Effector memory CD8-positive, alpha-beta T cell (primary cell): ENCODE results near the gene CGB3.
"Not testable (repeated sequence)": the region's sequence is repeated elsewhere in the genome, so short reads cannot be mapped to it uniquely, and the experiment has no call there.

Source experiments
- ATAC-seq: fragments of 150-1000 bp; cut with Tn5 transposase; replicated peaks from 2 replicates; pipeline ENCODE4 v1.10.0; 2021; ENCODE audit warnings: mild to moderate bottlenecking, moderate library complexity
- DNase-seq, 3 experiments: peaks; one replicate each; pipeline ENCODE4 v3.0.0; 2021
- H3K27ac Mint-ChIP-seq, 2 donors: one replicate each; pipeline ENCODE4 v1.8.0; 2022; ENCODE audit warnings: mild to moderate bottlenecking in 2 of 2, mixed read lengths in 2 of 2, moderate library complexity in 2 of 2
- H3K27me3 Mint-ChIP-seq, 2 donors: one replicate each; pipeline ENCODE4 v1.8.0; 2022; ENCODE audit warnings: mixed read lengths in 2 of 2
- H3K36me3 Mint-ChIP-seq: one replicate; pipeline ENCODE4 v1.8.0; 2022; ENCODE audit warnings: mild to moderate bottlenecking, moderate library complexity, mixed read lengths; ENCODE audit not compliant: insufficient read depth
- H3K4me1 Mint-ChIP-seq, 2 donors: one replicate each; pipeline ENCODE4 v1.8.0; 2022; ENCODE audit warnings: low read depth in 2 of 2, mixed read lengths in 2 of 2
- H3K4me3 Mint-ChIP-seq, 2 donors: one replicate each; pipeline ENCODE4 v1.8.0; 2022; ENCODE audit warnings: mild to moderate bottlenecking in 2 of 2, mixed read lengths in 2 of 2, moderate library complexity in 2 of 2
- H3K9me3 Mint-ChIP-seq, 2 donors: one replicate each; pipeline ENCODE4 v1.8.0; 2022; ENCODE audit warnings: mixed read lengths in 2 of 2

The CGB3 gene

GRCh38 chr19:49036815-49037214 lies 12.7 kb upstream of the CGB3 start, which contains the start of gene CGB1:
Gene CGB1 (minus strand): TSS chr19:49036895. CDS start chr19:49036711, 184 bp downstream.
- H3K27ac Mint-ChIP-seq, ATAC-seq, DNase-seq, H3K4me3 Mint-ChIP-seq, H3K4me1 Mint-ChIP-seq, H3K36me3 Mint-ChIP-seq, H3K9me3 Mint-ChIP-seq, H3K27me3 Mint-ChIP-seq: not testable (repeated sequence)

DNA sequence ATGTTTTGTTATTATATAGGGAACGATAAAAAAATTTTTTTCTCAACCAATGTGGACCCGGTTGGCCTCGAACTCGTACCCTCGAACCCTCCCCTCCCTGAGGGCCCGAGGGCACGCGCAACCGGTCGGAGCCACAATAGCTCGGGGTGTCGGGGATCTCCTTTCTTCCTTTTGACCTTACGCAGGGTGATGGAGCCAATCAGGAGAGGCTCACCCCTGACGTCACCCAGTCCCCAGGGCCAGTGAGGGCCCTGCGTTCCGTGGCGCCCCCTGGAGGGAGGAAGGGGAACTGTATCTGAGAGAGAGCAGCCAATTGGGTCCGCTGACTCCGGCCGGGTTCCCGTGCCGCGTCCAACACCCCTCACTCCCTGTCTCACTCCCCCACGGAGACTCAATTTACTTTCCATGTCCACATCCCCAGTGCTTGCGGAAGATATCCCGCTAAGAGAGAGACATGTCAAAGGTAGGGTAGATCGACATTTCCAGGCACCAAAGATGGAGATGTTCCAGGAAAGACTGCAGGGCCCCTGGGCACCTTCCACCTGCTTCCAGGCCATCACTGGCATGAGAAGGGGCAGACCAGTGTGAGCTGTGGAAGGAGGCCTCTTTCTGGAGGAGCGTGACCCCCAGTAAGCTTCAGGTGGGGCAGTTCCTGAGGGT lies 7.6 kb upstream of the CGB3 start, which contains the start of gene CGB2:
Gene CGB2 (plus strand): TSS at position 249 of the 660 bp plus-strand sequence. CDS start 206 bp downstream, at position 455.
- peaks cover 0 to 18% of the 10 kb centered on the region in 2 donors for H3K27me3 Mint-ChIP-seq
- ATAC-seq (peak; percentile 70), DNase-seq (peak; percentile 25 to 38 (median 35))
- not testable (repeated sequence) for H3K4me3 Mint-ChIP-seq, H3K27ac Mint-ChIP-seq, H3K9me3 Mint-ChIP-seq, H3K4me1 Mint-ChIP-seq
- peaks cover 11% of the 10 kb centered on the region for H3K36me3 Mint-ChIP-seq

DNA sequence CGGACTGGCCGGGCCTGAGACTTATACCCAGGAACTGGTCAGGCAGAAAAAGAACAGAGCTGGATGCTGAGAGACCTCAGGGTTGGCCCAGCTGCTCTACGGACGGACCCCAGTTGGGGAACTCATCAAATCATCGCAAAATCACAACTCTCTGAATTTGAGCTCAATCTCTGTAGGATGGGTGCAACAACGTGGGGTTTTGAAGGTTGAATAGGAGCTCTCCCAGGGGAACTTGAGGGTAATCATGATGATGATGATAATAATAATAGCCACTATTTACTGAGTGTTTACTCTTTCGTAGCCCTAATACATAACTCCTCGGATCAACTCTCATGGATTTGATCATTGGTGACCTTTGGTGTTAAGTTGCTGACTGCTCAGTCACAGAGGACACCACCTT lies 6.2 kb upstream of the CGB3 start:
- peaks cover 0 to 24% of the 10 kb centered on the region in 2 donors for H3K27me3 Mint-ChIP-seq
- not testable (repeated sequence) for ATAC-seq, H3K4me1 Mint-ChIP-seq, DNase-seq, H3K27ac Mint-ChIP-seq, H3K9me3 Mint-ChIP-seq, H3K4me3 Mint-ChIP-seq
- H3K36me3 Mint-ChIP-seq = peaks cover 11% of the 10 kb centered on the region

GRCh38 chr19:49029749-49030148 lies 5.6 kb upstream of the CGB3 start:
- not testable (repeated sequence) for H3K4me1 Mint-ChIP-seq, ATAC-seq, H3K4me3 Mint-ChIP-seq

DNA sequence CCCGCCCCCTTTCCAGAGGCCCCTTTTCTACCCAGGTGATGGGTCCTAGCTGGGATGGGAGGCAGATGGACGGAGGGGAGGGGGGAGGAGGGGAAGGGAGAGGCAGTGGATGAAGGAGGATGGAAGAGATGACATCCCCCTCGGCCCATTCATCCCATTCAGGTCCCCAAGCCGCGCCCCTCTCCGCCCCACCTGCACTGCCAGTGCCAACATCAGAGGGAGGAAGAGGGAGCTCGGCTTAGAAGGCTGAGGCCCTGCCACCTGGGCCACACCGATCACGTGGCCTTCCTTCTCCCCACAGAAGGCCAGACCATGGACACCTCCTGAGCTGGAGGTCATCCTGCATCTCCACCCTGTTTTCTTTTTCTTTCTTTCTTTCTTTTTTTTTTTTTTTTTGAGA lies 4.6 kb upstream of the CGB3 start:
- Mint-ChIP-seq H3K36me3 (peaks cover 11% of the 10 kb centered on the region), H3K27me3 (peaks cover 0 to 24% of the 10 kb centered on the region in 2 donors)
- H3K4me1 Mint-ChIP-seq, ATAC-seq, H3K27ac Mint-ChIP-seq, H3K9me3 Mint-ChIP-seq, H3K4me3 Mint-ChIP-seq, DNase-seq: not testable (repeated sequence)

More at GRCh38 chr19:49029749-49030148, 5.6 kb upstream of the CGB3 start:
- not testable (repeated sequence) for DNase-seq, H3K9me3 Mint-ChIP-seq
- Mint-ChIP-seq H3K36me3 (peaks cover 11% of the 10 kb centered on the region), H3K27me3 (peaks cover 0 to 24% of the 10 kb centered on the region in 2 donors), H3K27ac (peak overlapping the region in 1 of 2 donors; percentile 59)

- not testable (repeated sequence) for H3K9me3 Mint-ChIP-seq, DNase-seq, H3K27ac Mint-ChIP-seq, ATAC-seq, H3K36me3 Mint-ChIP-seq, H3K4me1 Mint-ChIP-seq, H3K4me3 Mint-ChIP-seq
- peaks cover 0 to 15% of the 10 kb centered on the region in 2 donors for H3K27me3 Mint-ChIP-seq
Observed at GRCh38 chr19:49025599-49025998, 1.5 kb upstream of the CGB3 start.

DNA sequence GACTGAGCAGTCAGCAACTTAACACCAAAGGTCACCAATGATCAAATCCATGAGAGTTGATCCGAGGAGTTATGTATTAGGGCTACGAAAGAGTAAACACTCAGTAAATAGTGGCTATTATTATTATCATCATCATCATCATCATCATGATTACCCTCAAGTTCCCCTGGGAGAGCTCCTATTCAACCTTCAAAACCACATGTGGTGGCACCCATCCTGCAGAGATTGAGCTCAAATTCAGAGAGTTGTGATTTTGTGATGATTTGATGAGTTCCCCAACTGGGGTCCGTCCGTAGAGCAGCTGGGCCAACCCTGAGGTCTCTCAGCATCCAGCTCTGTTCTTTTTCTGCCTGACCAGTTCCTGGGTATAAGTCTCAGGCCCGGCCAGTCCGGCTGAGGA lies 955 bp upstream of the CGB3 start:
- not testable (repeated sequence) for H3K36me3 Mint-ChIP-seq, H3K9me3 Mint-ChIP-seq, H3K27ac Mint-ChIP-seq, ATAC-seq, H3K4me1 Mint-ChIP-seq, H3K4me3 Mint-ChIP-seq, DNase-seq
- peaks cover 0 to 15% of the 10 kb centered on the region in 2 donors for H3K27me3 Mint-ChIP-seq

GRCh38 chr19:49022116-49022515 lies 2.0 kb downstream of the CGB3 start:
- Mint-ChIP-seq H3K27me3 (peaks cover 0 to 14% of the 10 kb centered on the region in 2 donors), H3K4me3 (no peak overlapping the region), H3K9me3 (no peaks in the 10 kb centered on the region), H3K27ac (no peak overlapping the region), H3K4me1 (peaks cover 11 to 19% of the 10 kb centered on the region in 2 donors), H3K36me3 (no peaks in the 10 kb centered on the region)
- no peak for ATAC-seq
- DNase-seq = no peak

DNA sequence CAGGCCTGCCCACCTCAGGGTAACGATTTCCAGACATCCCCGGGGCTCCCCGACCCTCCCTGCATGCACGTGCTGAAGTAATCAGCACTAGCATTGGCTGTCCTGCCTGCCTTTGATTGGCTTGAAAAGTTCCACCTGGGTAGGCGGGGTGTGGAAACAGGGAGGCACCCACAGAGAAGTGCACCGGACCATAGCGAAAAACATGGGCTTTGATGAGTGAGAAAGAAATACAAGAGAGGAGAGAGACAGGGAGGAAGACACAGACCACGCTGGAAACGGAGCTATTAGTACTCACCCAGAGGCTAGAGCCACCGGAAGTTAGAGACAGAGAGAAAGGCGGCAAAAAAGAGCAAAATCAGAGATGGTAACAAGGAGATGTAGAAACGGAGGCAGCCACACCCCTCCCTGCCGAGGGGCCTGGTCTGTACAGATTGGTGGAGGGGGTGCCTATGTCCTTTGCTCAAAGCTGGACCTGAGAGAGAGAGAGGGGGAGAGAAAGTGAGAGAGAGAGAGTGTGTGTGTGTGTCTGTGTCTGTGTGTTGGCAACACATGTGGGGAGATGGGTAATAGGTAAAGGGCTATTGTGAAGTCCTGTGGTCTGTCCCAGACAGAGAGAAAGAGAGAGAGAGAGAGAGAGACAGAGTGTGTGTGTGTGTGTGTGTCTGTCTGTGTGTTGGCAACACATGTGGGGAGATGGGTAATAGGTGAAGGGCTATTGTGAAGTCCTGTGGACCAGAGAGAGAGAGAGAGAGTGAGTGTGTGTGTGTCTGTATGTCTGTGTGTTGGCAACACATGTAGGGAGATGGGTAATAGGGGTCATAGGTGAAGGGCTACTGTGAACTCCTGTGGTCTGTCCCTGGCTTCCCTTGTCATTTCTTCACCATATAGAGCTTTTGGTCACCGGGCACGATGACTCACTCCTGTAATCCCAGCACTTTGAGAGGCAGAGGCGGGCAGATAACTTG lies 2.9 kb downstream of the CGB3 start:
- Mint-ChIP-seq H3K4me1 (peaks cover 11 to 19% of the 10 kb centered on the region in 2 donors), H3K27me3 (peaks cover 0 to 14% of the 10 kb centered on the region in 2 donors), H3K27ac (peak overlapping the region; percentile 0 to 5), H3K36me3 (peaks cover 4% of the 10 kb centered on the region), H3K9me3 (no peaks in the 10 kb centered on the region), H3K4me3 (no peak overlapping the region)
- DNase-seq (no peak), ATAC-seq (no peak)

GRCh38 chr19:49020342-49020741 lies 3.8 kb downstream of the CGB3 start:
- Mint-ChIP-seq H3K4me3 (peak overlapping the region; percentile 93 to 94), H3K27ac (no peak overlapping the region), H3K27me3 (peaks cover 0 to 8% of the 10 kb centered on the region in 2 donors), H3K9me3 (no peaks in the 10 kb centered on the region), H3K36me3 (peaks cover 4% of the 10 kb centered on the region), H3K4me1 (peaks cover 11 to 19% of the 10 kb centered on the region in 2 donors)
- no peak for DNase-seq
- ATAC-seq = no peak

- H3K9me3 Mint-ChIP-seq = no peaks in the 10 kb centered on the region
- peaks cover 4% of the 10 kb centered on the region for H3K36me3 Mint-ChIP-seq
- peaks cover 11 to 19% of the 10 kb centered on the region in 2 donors for H3K4me1 Mint-ChIP-seq
- peak overlapping the region; percentile 89 to 90 for H3K27ac Mint-ChIP-seq
- H3K4me3 Mint-ChIP-seq = peak overlapping the region; percentile 93 to 94
- peaks cover 0 to 8% of the 10 kb centered on the region in 2 donors for H3K27me3 Mint-ChIP-seq
- peak; percentile 48 for ATAC-seq
- DNase-seq = peak; percentile 40 to 54 (median 49)
Observed at GRCh38 chr19:49019242-49019932, 4.7 kb downstream of the CGB3 start.

GRCh38 chr19:49018388-49019241 lies 5.5 kb downstream of the CGB3 start:
- peak; percentile 25 for ATAC-seq
- DNase-seq, H3K27me3 Mint-ChIP-seq, H3K9me3 Mint-ChIP-seq, H3K36me3 Mint-ChIP-seq: not testable (repeated sequence)
- Mint-ChIP-seq H3K4me3 (peak overlapping the region; percentile 93 to 94), H3K4me1 (peaks cover 11 to 19% of the 10 kb centered on the region in 2 donors), H3K27ac (peak overlapping the region; percentile 89 to 90)
